ENCODE results near the gene EIF1B. TPM values are rescaled to one million over a fixed set of nuclear protein-coding genes. Genes with fewer than 3 reads are reported as not detected.

The EIF1B gene
- polyA plus RNA-seq, result 9.9 to 23.5 TPM (median 20.9 TPM) in 3 replicates
- 203 TPM for polyA plus RNA-seq (2011; ENCODE audit: low read depth)
- 19.5 and 30.3 TPM in 2 replicates for polyA plus RNA-seq (2011; cell fraction: cytosol; rRNA removed)
- 13.4 and 21.0 TPM in 2 replicates for polyA plus RNA-seq (2011; cell fraction: nucleus; rRNA removed)
- polyA plus RNA-seq (2012; ENCODE audit: low replicate concordance), result 28.0 and 92.5 TPM in 2 replicates
- polyA minus RNA-seq, result 2.0 to 3.6 TPM (median 2.1 TPM) in 3 replicates
- polyA minus RNA-seq (2011; cell fraction: cytosol; rRNA and poly(A)+ RNA removed), result 9.4 TPM
- 2.6 and 3.0 TPM in 2 replicates for polyA minus RNA-seq (2011; cell fraction: nucleus; rRNA and poly(A)+ RNA removed)

DNA sequence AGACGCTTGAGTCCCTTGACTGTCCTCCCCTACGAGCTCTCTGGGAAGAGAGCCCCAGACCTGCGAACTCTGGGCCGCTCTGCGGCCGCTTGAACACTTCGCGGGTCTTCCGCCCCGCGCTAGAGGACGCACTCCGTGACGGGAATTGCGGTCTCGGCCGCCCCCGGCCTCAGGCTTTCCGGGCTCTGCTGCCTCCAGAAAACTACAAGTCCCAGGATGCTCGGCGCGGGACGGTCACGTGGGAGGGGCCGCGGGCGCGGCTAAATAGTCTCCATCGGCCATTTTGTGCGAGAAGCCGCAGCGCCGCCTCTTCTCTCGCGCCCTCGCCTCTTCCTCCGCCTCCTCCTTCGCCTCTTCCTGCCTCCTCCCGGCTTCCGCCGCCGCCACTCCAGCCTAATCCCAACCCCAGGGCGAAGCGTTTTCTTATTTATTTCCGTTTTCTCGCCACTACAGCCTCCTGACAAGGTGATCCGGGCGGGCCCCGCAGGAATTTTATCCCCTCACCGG lies at the start of gene EIF1B:
Gene EIF1B (plus strand): TSS at position 290 of the 507 bp plus-strand sequence. CDS start 235 bp downstream, outside the sequence.
- Histone ChIP-seq H3K9me3 (ENCODE audit: control insufficient read depth, low read depth, low read length) (no peaks in the 10 kb centered on the region), H3K79me2 (ENCODE audit: control insufficient read depth, insufficient read depth, low read length) (peaks cover 12% of the 10 kb centered on the region), H2AFZ (ENCODE audit: control insufficient read depth, low read length) (peak within 1 kb of the TSS; percentile 85), H3K4me3 (ENCODE audit: control insufficient read depth in 2 of 3, extremely low read depth in 1 of 3, insufficient read depth in 2 of 3, low read depth in 1 of 3, low read length in 3 of 3) (peak within 1 kb of the TSS; percentile 86 to 96 (median 96)), H3K27me3 (ENCODE audit: control insufficient read depth, extremely low read depth, insufficient read depth, low read length) (no peaks in the 10 kb centered on the region), H3K27ac (ENCODE audit: control insufficient read depth, insufficient read depth, low read length) (peak within 1 kb of the TSS; percentile 89), H3K9ac (ENCODE audit: control insufficient read depth, extremely low read depth, insufficient read depth, low read length) (peak within 1 kb of the TSS; percentile 94), H3K4me1 (ENCODE audit: control insufficient read depth, extremely low read depth, insufficient read depth, low read length) (peaks cover 11% of the 10 kb centered on the region), H3K4me2 (ENCODE audit: control insufficient read depth, extremely low read depth, insufficient read depth, low read depth, low read length) (peak within 1 kb of the TSS; percentile 93), H3K9me1 (ENCODE audit: control insufficient read depth, extremely low read depth, insufficient read depth, low read length) (no peaks in the 10 kb centered on the region), H3K36me3 (ENCODE audit: control insufficient read depth in 2 of 2, extremely low read depth in 1 of 2, insufficient read depth in 2 of 2, low read length in 2 of 2) (peaks cover 0 to 12% of the 10 kb centered on the region in 2 experiments), H4K20me1 (ENCODE audit: control insufficient read depth, extremely low read depth, insufficient read depth, low read length) (no peaks in the 10 kb centered on the region)
- FAIRE-seq (no peak), DNase-seq (ENCODE audit: low read depth, low spot score) (peak; percentile 72)
- dilution Hi-C loops (cut with MboI; ENCODE audit: extremely low pct_ligation_motif_present, low sequenced_read_pairs), result no loop called here
- TF ChIP-seq, protein P1, sequence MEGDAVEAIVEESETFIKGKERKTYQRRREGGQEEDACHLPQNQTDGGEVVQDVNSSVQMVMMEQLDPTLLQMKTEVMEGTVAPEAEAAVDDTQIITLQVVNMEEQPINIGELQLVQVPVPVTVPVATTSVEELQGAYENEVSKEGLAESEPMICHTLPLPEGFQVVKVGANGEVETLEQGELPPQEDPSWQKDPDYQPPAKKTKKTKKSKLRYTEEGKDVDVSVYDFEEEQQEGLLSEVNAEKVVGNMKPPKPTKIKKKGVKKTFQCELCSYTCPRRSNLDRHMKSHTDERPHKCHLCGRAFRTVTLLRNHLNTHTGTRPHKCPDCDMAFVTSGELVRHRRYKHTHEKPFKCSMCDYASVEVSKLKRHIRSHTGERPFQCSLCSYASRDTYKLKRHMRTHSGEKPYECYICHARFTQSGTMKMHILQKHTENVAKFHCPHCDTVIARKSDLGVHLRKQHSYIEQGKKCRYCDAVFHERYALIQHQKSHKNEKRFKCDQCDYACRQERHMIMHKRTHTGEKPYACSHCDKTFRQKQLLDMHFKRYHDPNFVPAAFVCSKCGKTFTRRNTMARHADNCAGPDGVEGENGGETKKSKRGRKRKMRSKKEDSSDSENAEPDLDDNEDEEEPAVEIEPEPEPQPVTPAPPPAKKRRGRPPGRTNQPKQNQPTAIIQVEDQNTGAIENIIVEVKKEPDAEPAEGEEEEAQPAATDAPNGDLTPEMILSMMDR (optimal IDR thresholded peaks at IDR 0.05 in 1 of 3, IDR thresholded peaks at IDR 0.05 in 1 of 3, conservative IDR thresholded peaks at IDR 0.05 in 1 of 3; ENCODE audit: extremely low read depth in 1 of 3, insufficient read depth in 2 of 3, low read length in 3 of 3), result peak; percentile 66 to 92 (median 75)
- TF ChIP-seq EZH2 (IDR thresholded peaks at IDR 0.05; ENCODE audit: low read length), result no peak

DNA sequence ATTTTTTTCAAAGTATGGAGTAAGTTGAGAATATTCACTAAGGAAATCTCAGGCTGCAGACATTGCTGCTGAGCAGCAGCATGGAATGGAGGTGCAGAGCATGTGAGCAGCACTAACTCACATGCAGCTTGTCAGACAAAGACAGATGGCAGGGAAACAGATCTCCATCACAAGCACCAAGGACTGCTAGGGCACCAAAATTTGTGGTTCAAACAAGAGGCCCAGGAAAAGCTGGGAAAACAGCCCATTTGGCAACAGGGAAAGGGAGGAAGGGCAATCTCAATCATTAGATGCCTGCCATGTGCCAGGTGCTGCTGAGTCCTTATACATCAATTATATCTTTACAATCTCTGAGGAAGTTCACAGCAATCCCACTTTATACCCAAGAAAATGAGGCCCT lies 47.2 kb upstream of the EIF1B start:
- H2AFZ ChIP-seq (ENCODE audit: control insufficient read depth, low read length), result no peak overlapping the region
- no peaks in the 10 kb centered on the region for H3K27me3 ChIP-seq (ENCODE audit: control insufficient read depth, extremely low read depth, insufficient read depth, low read length)
- H3K9ac ChIP-seq (ENCODE audit: control insufficient read depth, extremely low read depth, insufficient read depth, low read length), result no peak overlapping the region
- no peaks in the 10 kb centered on the region for H3K36me3 ChIP-seq (ENCODE audit: control insufficient read depth in 2 of 2, extremely low read depth in 1 of 2, insufficient read depth in 2 of 2, low read length in 2 of 2)
- H4K20me1 ChIP-seq (ENCODE audit: control insufficient read depth, extremely low read depth, insufficient read depth, low read length), result no peaks in the 10 kb centered on the region
- dilution Hi-C loops (cut with MboI; ENCODE audit: extremely low pct_ligation_motif_present, low sequenced_read_pairs), result no loop called here
- H3K9me3 ChIP-seq (ENCODE audit: control insufficient read depth, low read depth, low read length), result no peaks in the 10 kb centered on the region
- FAIRE-seq (no peak), DNase-seq (ENCODE audit: low read depth, low spot score) (no peak)
- peaks cover 9% of the 10 kb centered on the region for H3K4me1 ChIP-seq (ENCODE audit: control insufficient read depth, extremely low read depth, insufficient read depth, low read length)
- no peak overlapping the region for H3K4me3 ChIP-seq (ENCODE audit: control insufficient read depth in 2 of 3, extremely low read depth in 1 of 3, insufficient read depth in 2 of 3, low read depth in 1 of 3, low read length in 3 of 3)
- H3K27ac ChIP-seq (ENCODE audit: control insufficient read depth, insufficient read depth, low read length), result no peak overlapping the region
- H3K9me1 ChIP-seq (ENCODE audit: control insufficient read depth, extremely low read depth, insufficient read depth, low read length), result no peaks in the 10 kb centered on the region
- no peak for TF ChIP-seq EZH2 (IDR thresholded peaks at IDR 0.05; ENCODE audit: low read length)
- TF ChIP-seq, protein P1 (optimal IDR thresholded peaks at IDR 0.05 in 1 of 3, IDR thresholded peaks at IDR 0.05 in 1 of 3, conservative IDR thresholded peaks at IDR 0.05 in 1 of 3; ENCODE audit: extremely low read depth in 1 of 3, insufficient read depth in 2 of 3, low read length in 3 of 3), result no peak
- no peaks in the 10 kb centered on the region for H3K79me2 ChIP-seq (ENCODE audit: control insufficient read depth, insufficient read depth, low read length)
- no peak overlapping the region for H3K4me2 ChIP-seq (ENCODE audit: control insufficient read depth, extremely low read depth, insufficient read depth, low read depth, low read length)
